ENCODE measurements around the gene LRFN5.

Gene LRFN5

DNA sequence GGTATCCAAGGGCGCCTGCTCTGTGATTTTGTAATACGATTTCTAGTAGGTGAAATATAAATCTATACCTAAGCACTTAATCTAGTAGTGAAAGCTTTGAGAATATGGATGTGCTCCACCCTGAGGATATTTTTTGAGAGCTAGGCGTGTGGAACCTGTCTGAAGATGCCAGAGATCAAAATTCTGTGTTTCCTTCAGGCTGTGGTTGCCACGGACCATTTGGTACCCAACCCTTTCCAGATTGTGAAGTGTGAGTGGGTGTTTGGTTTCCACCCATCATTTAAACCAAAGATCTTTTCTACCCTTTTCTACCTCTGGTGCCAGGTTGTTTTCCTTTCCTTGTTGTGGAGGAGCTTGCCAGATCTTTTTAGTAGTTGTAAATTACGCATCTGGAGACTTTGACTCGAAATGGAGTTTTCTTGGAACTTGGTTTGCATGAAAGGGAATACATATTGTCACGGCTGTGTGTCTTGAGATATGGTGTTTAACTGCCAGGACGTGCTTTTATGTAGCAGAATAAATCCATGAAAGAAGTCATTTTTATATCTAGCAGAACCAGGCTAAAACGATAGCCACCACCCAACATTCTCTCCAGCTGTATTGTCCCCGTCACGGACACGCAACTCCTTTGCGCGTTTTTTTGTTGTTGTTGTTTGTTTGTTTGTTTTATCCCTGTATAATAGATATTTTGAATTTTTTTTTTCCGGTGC lies 2.2 kb downstream of the LRFN5 start:
- Mint-ChIP-seq H3K27me3 (peaks cover 79% of the 10 kb centered on the region), H3K27ac (no peak overlapping the region), H3K4me3 (peak overlapping the region; percentile 67), H3K9me3 (no peaks in the 10 kb centered on the region), H3K36me3 (ENCODE audit: low read depth) (no peaks in the 10 kb centered on the region), H3K4me1 (ENCODE audit: low read depth) (peaks cover 44% of the 10 kb centered on the region)
- no peak for DNase-seq

- H3K4me1 Mint-ChIP-seq (ENCODE audit: low read depth): peaks cover 39% of the 10 kb centered on the region
- H3K4me3 Mint-ChIP-seq: no peak overlapping the region
- peak; percentile 32 for DNase-seq
Measured at GRCh38 chr14:41609704-41610183, 3.1 kb downstream of the LRFN5 start.

DNA sequence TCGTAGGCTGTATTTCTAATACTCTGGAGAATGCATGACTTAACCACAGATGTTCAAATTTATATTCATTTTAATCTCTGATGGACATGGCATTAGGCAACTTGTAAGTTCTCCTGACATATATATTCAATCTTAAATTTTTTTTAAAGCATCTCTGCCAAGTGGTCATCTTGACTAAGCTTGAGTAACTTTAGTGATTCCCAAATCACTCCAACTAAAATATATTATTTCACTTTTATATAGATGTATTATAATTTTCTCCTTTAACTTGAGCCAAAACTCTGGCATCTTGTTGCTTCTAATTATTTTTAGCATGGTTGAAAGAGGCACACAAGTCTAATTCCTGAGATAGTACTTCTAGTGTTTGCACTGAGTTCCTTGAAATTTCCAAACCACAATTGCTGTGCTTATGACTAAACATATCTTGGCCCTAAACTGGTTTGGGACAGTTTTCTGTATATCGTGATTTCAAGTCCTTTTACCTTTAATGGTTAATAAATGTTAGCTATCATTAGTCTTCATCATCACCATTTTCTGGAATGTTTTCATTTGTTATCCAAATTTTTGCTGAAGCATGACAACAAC lies 8.4 kb downstream of the LRFN5 start:
- peaks cover 26% of the 10 kb centered on the region for H3K27me3 Mint-ChIP-seq
- H3K4me3 Mint-ChIP-seq: no peak overlapping the region
- no peak overlapping the region for H3K27ac Mint-ChIP-seq
- no peaks in the 10 kb centered on the region for H3K9me3 Mint-ChIP-seq
- DNase-seq: no peak
- H3K36me3 Mint-ChIP-seq (ENCODE audit: low read depth): no peaks in the 10 kb centered on the region
- no peaks in the 10 kb centered on the region for H3K4me1 Mint-ChIP-seq (ENCODE audit: low read depth)

More at GRCh38 chr14:41609704-41610183, 3.1 kb downstream of the LRFN5 start:
- no peak overlapping the region for H3K27ac Mint-ChIP-seq
- H3K27me3 Mint-ChIP-seq: peaks cover 73% of the 10 kb centered on the region
- no peaks in the 10 kb centered on the region for H3K9me3 Mint-ChIP-seq
- H3K36me3 Mint-ChIP-seq (ENCODE audit: low read depth): no peaks in the 10 kb centered on the region

DNA sequence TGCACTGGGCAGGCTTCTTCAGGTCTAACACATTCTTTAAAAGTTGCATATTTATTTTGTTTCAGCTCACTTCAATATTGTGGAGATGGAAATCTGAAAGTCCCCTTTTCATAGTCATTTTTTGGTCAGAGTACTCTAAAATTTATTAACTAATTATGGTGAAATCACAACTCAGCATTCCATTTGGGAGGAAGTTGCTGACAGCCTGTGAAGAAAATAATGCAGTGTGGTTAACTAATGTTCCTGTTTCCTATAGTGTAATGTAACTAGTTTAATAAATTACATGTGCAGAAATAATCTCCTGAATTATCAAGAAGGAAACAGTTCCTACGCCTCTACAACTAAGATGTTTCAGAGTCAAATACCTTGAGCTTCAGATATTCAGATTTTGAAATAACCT lies 17.1 kb downstream of the LRFN5 start:
- Mint-ChIP-seq H3K36me3 (ENCODE audit: low read depth) (no peaks in the 10 kb centered on the region), H3K27ac (no peak overlapping the region), H3K4me1 (ENCODE audit: low read depth) (no peaks in the 10 kb centered on the region), H3K27me3 (no peaks in the 10 kb centered on the region), H3K4me3 (no peak overlapping the region), H3K9me3 (no peaks in the 10 kb centered on the region)
- no peak for DNase-seq

DNA sequence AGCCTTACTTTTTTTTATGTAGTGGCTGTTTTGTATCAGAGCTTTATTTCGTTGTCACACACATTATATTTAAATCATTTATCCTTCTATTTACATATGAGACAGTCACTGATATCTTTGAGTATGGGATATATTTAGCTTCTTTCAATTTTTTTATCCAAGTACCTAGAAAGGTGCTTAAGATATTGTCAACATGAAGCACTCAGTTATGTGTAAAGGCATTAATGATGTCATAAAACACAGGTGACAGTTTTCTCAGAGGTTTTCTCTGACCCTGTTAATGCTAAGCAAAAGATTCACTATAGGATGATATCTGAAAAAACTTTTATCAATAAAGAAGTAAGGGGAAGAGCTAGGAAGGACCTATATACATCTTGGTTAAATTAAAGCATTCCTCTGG lies 23.2 kb downstream of the LRFN5 start:
- no peak for DNase-seq
- no peaks in the 10 kb centered on the region for H3K4me1 Mint-ChIP-seq (ENCODE audit: low read depth)

GRCh38 chr14:41634286-41634685 lies 27.6 kb downstream of the LRFN5 start:
- Mint-ChIP-seq H3K4me1 (ENCODE audit: low read depth) (no peaks in the 10 kb centered on the region), H3K36me3 (ENCODE audit: low read depth) (no peaks in the 10 kb centered on the region), H3K27ac (no peak overlapping the region), H3K4me3 (no peak overlapping the region), H3K9me3 (no peaks in the 10 kb centered on the region), H3K27me3 (peaks cover 2% of the 10 kb centered on the region)
- DNase-seq: no peak

More for the DNA sequence above, 23.2 kb downstream of the LRFN5 start:
- no peaks in the 10 kb centered on the region for H3K36me3 Mint-ChIP-seq (ENCODE audit: low read depth)
- H3K4me3 Mint-ChIP-seq: no peak overlapping the region
- H3K27me3 Mint-ChIP-seq: peaks cover 2% of the 10 kb centered on the region
- H3K27ac Mint-ChIP-seq: no peak overlapping the region
- H3K9me3 Mint-ChIP-seq: no peaks in the 10 kb centered on the region

DNA sequence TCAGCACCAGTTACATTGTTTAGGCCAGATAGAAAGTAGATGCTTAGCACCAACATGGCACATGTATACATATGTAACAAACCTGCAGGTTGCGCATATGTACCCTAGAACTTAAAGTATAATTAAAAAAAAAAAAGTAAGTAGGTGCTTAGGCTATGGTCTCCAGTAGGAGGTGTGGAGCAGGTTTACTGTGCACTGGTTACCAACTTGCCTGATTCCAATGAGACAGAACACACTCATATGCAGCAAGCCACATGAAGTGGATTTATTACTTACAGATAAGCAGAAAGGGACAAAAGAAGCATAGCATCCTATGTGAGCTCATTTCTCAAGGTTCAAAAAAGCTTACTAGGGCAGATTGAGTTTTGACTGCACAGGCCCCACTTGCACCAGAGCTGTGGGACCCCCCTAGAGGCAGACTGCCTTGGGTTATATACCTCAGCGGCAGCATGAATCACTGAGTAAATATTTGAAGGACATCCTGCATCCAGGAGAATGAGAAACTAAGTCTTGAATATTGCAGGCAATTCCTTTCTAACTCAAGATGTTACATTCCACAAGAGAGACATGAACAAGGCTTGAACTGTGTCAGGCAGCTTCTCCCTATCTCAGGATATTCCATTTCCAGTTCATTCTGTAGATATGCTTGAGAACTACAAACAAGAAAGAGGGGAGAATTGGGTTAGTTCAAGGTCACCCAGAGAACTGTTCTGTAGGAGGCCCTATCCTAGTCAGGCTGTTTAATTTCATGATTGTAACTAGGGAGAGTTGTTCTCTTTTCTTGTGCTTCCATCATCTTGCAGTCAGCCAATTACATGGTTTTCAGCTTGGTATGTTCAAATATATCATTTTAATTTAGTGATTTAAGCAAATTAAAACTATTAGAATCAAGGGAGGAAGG lies 30.1 kb downstream of the LRFN5 start:
- H3K27ac Mint-ChIP-seq: no peak overlapping the region

DNA sequence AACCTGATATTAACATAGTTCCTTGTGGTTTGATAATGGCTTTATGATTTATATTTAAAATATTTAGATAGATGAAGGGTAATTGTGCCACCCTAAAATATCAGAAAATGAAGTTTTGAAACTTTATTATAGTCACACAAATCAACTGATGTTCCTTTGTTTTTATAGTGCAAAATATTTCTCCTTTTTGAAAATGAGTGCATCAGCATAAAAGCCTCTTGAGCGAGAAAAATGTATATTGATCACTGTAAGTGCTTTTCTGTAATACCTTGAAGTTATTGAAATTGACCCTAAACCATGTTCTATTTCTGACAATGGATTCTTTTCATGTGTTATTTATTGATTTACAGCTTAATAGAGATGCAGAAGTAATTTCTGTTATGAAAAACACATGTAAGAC lies 35.0 kb downstream of the LRFN5 start:
- peaks cover 5% of the 10 kb centered on the region for H3K9me3 Mint-ChIP-seq
- H3K4me1 Mint-ChIP-seq (ENCODE audit: low read depth): no peaks in the 10 kb centered on the region
- H3K27me3 Mint-ChIP-seq: no peaks in the 10 kb centered on the region
- H3K36me3 Mint-ChIP-seq (ENCODE audit: low read depth): no peaks in the 10 kb centered on the region
- no peak overlapping the region for H3K27ac Mint-ChIP-seq
- DNase-seq: no peak
- no peak overlapping the region for H3K4me3 Mint-ChIP-seq

More for the DNA sequence above, 30.1 kb downstream of the LRFN5 start:
- H3K4me3 Mint-ChIP-seq: no peak overlapping the region
- H3K9me3 Mint-ChIP-seq: no peaks in the 10 kb centered on the region
- DNase-seq: no peak
- no peaks in the 10 kb centered on the region for H3K27me3 Mint-ChIP-seq
- H3K36me3 Mint-ChIP-seq (ENCODE audit: low read depth): no peaks in the 10 kb centered on the region
- H3K4me1 Mint-ChIP-seq (ENCODE audit: low read depth): no peaks in the 10 kb centered on the region

DNA sequence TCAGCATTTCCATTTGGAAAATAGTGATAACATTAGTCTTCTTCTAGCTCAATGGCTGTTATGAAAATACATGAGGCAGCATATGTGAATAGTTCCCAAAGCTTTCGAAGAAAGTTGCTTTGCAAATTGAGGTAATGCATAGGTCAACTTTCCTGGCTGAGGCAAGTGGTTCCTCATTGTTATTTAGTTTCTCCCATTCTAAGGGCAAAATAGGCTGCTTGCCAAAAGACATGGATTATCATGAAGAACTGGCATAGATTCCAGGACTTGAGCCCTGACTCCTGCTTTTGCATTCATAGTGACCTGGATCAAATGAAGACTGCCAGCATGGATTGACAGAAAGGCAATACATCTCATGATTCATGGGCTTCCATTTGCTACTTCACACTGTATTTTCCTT lies 35.7 kb downstream of the LRFN5 start:
- Mint-ChIP-seq H3K36me3 (ENCODE audit: low read depth) (no peaks in the 10 kb centered on the region), H3K9me3 (peaks cover 5% of the 10 kb centered on the region), H3K27me3 (no peaks in the 10 kb centered on the region), H3K27ac (no peak overlapping the region), H3K4me1 (ENCODE audit: low read depth) (no peaks in the 10 kb centered on the region), H3K4me3 (no peak overlapping the region)
- DNase-seq: no peak

- no peak for DNase-seq
- Mint-ChIP-seq H3K9me3 (peaks cover 5% of the 10 kb centered on the region), H3K27ac (no peak overlapping the region), H3K27me3 (no peaks in the 10 kb centered on the region), H3K36me3 (ENCODE audit: low read depth) (no peaks in the 10 kb centered on the region), H3K4me1 (ENCODE audit: low read depth) (no peaks in the 10 kb centered on the region), H3K4me3 (no peak overlapping the region)
Measured at GRCh38 chr14:41642789-41643188, 36.1 kb downstream of the LRFN5 start.

DNA sequence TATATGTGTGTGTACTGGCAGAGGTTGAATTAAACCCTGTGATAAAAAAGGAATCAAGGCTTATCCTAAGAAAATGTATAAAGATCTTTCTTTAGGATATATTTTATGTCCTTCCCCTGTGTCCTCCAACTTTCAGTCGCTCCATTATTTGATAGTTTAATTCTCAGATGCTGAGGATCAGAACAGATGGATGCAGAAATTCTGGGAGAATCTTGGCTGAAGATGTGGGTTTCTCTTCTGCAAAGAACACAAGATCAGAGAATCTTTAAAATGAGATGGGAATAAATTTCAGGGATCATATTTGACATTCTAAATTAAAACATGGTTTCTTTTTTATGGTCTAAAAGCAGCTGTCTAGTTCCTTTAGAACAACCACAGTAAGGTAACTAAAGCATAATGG lies 37.9 kb downstream of the LRFN5 start:
- H3K4me1 Mint-ChIP-seq (ENCODE audit: low read depth): no peaks in the 10 kb centered on the region
- DNase-seq: no peak
- no peak overlapping the region for H3K27ac Mint-ChIP-seq
- no peaks in the 10 kb centered on the region for H3K36me3 Mint-ChIP-seq (ENCODE audit: low read depth)
- H3K27me3 Mint-ChIP-seq: no peaks in the 10 kb centered on the region
- H3K4me3 Mint-ChIP-seq: no peak overlapping the region
- H3K9me3 Mint-ChIP-seq: peaks cover 5% of the 10 kb centered on the region

DNA sequence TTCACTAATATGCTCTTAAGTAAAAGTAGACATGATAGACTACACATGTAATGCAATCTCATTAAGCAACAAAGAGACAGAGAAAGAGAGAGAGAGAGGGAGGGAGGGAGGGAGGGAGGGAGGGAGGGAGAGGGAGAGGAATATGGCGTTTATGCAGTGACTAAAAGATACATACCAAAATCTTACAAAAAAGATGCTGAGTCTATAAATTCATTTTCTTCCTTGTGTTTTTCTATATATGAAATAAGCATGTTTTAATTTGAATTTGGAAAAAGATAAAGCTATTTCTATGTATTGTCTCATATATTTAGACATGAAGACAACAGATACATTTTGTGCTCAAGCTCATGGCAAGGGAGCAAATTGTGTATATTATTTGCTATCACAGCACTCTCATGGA lies 44.1 kb downstream of the LRFN5 start:
- Mint-ChIP-seq H3K36me3 (ENCODE audit: low read depth) (no peaks in the 10 kb centered on the region), H3K27ac (no peak overlapping the region), H3K4me3 (no peak overlapping the region), H3K27me3 (no peaks in the 10 kb centered on the region), H3K9me3 (no peaks in the 10 kb centered on the region), H3K4me1 (ENCODE audit: low read depth) (no peaks in the 10 kb centered on the region)
- no peak for DNase-seq

DNA sequence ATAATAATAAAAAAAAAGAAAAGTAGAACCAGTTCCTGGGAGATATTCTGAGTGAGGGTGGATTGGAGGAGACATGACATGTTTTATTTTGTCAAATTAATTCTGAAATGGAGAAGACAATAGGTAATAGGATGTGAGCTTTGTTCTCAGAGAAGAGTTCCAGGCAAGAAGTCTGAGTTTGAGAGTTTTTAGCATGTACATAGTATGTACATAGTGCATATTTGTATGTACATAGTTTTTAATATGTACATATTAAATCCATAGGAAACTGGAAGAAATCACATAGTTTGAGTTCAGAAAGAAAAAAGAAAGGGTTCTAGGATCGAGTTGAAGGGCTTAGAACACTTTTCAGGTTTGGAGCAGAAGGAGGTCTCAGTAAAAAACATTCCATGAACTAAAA lies 47.5 kb downstream of the LRFN5 start:
- Mint-ChIP-seq H3K4me1 (ENCODE audit: low read depth) (no peaks in the 10 kb centered on the region), H3K4me3 (no peak overlapping the region), H3K27ac (no peak overlapping the region), H3K36me3 (ENCODE audit: low read depth) (no peaks in the 10 kb centered on the region), H3K27me3 (no peaks in the 10 kb centered on the region), H3K9me3 (no peaks in the 10 kb centered on the region)
- no peak for DNase-seq

- Mint-ChIP-seq H3K27me3 (no peaks in the 10 kb centered on the region), H3K27ac (no peak overlapping the region), H3K36me3 (ENCODE audit: low read depth) (no peaks in the 10 kb centered on the region), H3K4me3 (no peak overlapping the region), H3K4me1 (ENCODE audit: low read depth) (no peaks in the 10 kb centered on the region), H3K9me3 (no peaks in the 10 kb centered on the region)
- DNase-seq: no peak
Measured at GRCh38 chr14:41662780-41663472, 56.2 kb downstream of the LRFN5 start.
